ENCODE measurements around the gene ARID4A.

Gene ARID4A

GRCh38 chr14:58309086-58309485 is 10.7 kb downstream of the ARID4A start:
- no peak overlapping the region for H3K27ac ChIP-seq (replicated peaks; ENCODE audit: low read length)
- no peaks in the 10 kb centered on the region for H3K79me1 ChIP-seq (ENCODE audit: low read depth, low read length)
- WGBS, 2 donors (ENCODE audit: extremely low coverage in 2 of 2, insufficient read length in 2 of 2, insufficient replicate concordance in 1 of 2) = no CpG with 5 or more reads among the region's 2 CpGs
- no peak overlapping the region for H3K18ac ChIP-seq (ENCODE audit: low read length)
- H3K36me3 ChIP-seq (replicated peaks in 1 of 2; ENCODE audit: control insufficient read depth in 2 of 2, insufficient read depth in 2 of 2, low read length in 2 of 2) = peaks cover 2 to 81% of the 10 kb centered on the region in 2 donors
- H2AK5ac ChIP-seq (ENCODE audit: low read depth, low read length) = no peak overlapping the region
- no peaks in the 10 kb centered on the region for H3K9me3 ChIP-seq (replicated peaks in 1 of 2; ENCODE audit: control insufficient read depth in 2 of 2, insufficient read depth in 1 of 2, low read depth in 1 of 2, low read length in 2 of 2)
- no peak overlapping the region for H2BK5ac ChIP-seq (ENCODE audit: low read length)
- no peak overlapping the region for H2AFZ ChIP-seq (ENCODE audit: low read length)
- no peak for DNase-seq (ENCODE audit: low spot score)
- H2BK12ac ChIP-seq (ENCODE audit: low read length) = no peak overlapping the region
- no peaks in the 10 kb centered on the region for H3K4me1 ChIP-seq (ENCODE audit: control insufficient read depth in 2 of 2, insufficient read depth in 1 of 2, low read depth in 1 of 2, low read length in 2 of 2)
- H2BK15ac ChIP-seq (ENCODE audit: low read length) = no peak overlapping the region
- H3K23ac ChIP-seq (ENCODE audit: low read depth, low read length, poor library complexity) = no peak overlapping the region
- H3K4ac ChIP-seq (ENCODE audit: low read length) = no peak overlapping the region
- H3K4me2 ChIP-seq (ENCODE audit: insufficient read depth, low read length, poor library complexity, severe bottlenecking) = no peak overlapping the region
- H4K91ac ChIP-seq (ENCODE audit: low read depth, low read length, poor library complexity) = no peak overlapping the region
- no peak overlapping the region for H3K4me3 ChIP-seq (ENCODE audit: low read length in 2 of 2)
- no peak overlapping the region for H3K14ac ChIP-seq (ENCODE audit: low read length)
- no peaks in the 10 kb centered on the region for H3K27me3 ChIP-seq (ENCODE audit: control insufficient read depth in 3 of 3, insufficient read depth in 3 of 3, low read depth in 1 of 3, low read length in 3 of 3)
- H4K8ac ChIP-seq (ENCODE audit: low read depth, low read length) = no peak overlapping the region
- no peak overlapping the region for H3K9ac ChIP-seq (ENCODE audit: low read depth, low read length, poor library complexity)
- H2BK120ac ChIP-seq (ENCODE audit: low read depth, low read length) = no peak overlapping the region

- no peak overlapping the region for H4K91ac ChIP-seq (ENCODE audit: low read depth, low read length, poor library complexity)
- no peak overlapping the region for H3K4me2 ChIP-seq (ENCODE audit: insufficient read depth, low read length, poor library complexity, severe bottlenecking)
- peaks cover 2 to 79% of the 10 kb centered on the region in 2 donors for H3K36me3 ChIP-seq (replicated peaks in 1 of 2; ENCODE audit: control insufficient read depth in 2 of 2, insufficient read depth in 2 of 2, low read length in 2 of 2)
- no peak overlapping the region for H3K9ac ChIP-seq (ENCODE audit: low read depth, low read length, poor library complexity)
- H3K79me1 ChIP-seq (ENCODE audit: low read depth, low read length) = no peaks in the 10 kb centered on the region
- no peak overlapping the region for H3K18ac ChIP-seq (ENCODE audit: low read length)
- no peak overlapping the region for H4K8ac ChIP-seq (ENCODE audit: low read depth, low read length)
- no peak overlapping the region for H2BK120ac ChIP-seq (ENCODE audit: low read depth, low read length)
- H2BK5ac ChIP-seq (ENCODE audit: low read length) = no peak overlapping the region
- H3K4me3 ChIP-seq (ENCODE audit: low read length in 2 of 2) = no peak overlapping the region
- no peak for DNase-seq (ENCODE audit: low spot score)
- no CpG with 5 or more reads among the region's 1 CpG for WGBS, 2 donors (ENCODE audit: extremely low coverage in 2 of 2, insufficient read length in 2 of 2, insufficient replicate concordance in 1 of 2)
- no peak overlapping the region for H2AK5ac ChIP-seq (ENCODE audit: low read depth, low read length)
- no peak overlapping the region for H3K4ac ChIP-seq (ENCODE audit: low read length)
- H3K23ac ChIP-seq (ENCODE audit: low read depth, low read length, poor library complexity) = no peak overlapping the region
- H3K27ac ChIP-seq (replicated peaks; ENCODE audit: low read length) = no peak overlapping the region
- no peaks in the 10 kb centered on the region for H3K27me3 ChIP-seq (ENCODE audit: control insufficient read depth in 3 of 3, insufficient read depth in 3 of 3, low read depth in 1 of 3, low read length in 3 of 3)
- H2BK15ac ChIP-seq (ENCODE audit: low read length) = no peak overlapping the region
- H2BK12ac ChIP-seq (ENCODE audit: low read length) = no peak overlapping the region
- H2AFZ ChIP-seq (ENCODE audit: low read length) = no peak overlapping the region
- H3K4me1 ChIP-seq (ENCODE audit: control insufficient read depth in 2 of 2, insufficient read depth in 1 of 2, low read depth in 1 of 2, low read length in 2 of 2) = no peaks in the 10 kb centered on the region
- H3K9me3 ChIP-seq (replicated peaks in 1 of 2; ENCODE audit: control insufficient read depth in 2 of 2, insufficient read depth in 1 of 2, low read depth in 1 of 2, low read length in 2 of 2) = no peaks in the 10 kb centered on the region
- no peak overlapping the region for H3K14ac ChIP-seq (ENCODE audit: low read length)
Observed at GRCh38 chr14:58313699-58314098, 15.3 kb downstream of the ARID4A start.

DNA sequence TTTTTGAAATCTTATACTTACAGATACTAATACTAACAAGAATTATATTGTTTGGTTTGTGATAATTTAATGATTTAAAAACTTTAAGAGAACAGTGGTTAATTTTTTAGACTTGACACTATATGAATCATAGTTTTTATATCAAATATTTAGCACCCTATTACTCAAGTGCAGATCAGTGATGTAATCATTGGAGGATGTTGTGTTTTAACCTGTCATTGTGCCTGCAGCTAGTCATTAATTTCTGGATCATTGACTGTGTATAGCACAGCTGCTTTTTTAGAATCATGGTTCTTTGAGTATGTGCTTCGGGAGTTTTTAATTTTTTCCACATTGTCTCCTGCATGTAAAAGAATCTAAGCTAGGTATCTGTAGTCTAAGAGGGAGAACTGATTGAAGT is 17.3 kb downstream of the ARID4A start:
- Histone ChIP-seq H3K9me3 (replicated peaks in 1 of 2; ENCODE audit: control insufficient read depth in 2 of 2, insufficient read depth in 1 of 2, low read depth in 1 of 2, low read length in 2 of 2) (no peaks in the 10 kb centered on the region), H3K27ac (replicated peaks; ENCODE audit: low read length) (no peak overlapping the region), H3K18ac (ENCODE audit: low read length) (no peak overlapping the region), H2BK120ac (ENCODE audit: low read depth, low read length) (no peak overlapping the region), H3K79me1 (ENCODE audit: low read depth, low read length) (no peaks in the 10 kb centered on the region), H2BK5ac (ENCODE audit: low read length) (no peak overlapping the region), H3K36me3 (replicated peaks in 1 of 2; ENCODE audit: control insufficient read depth in 2 of 2, insufficient read depth in 2 of 2, low read length in 2 of 2) (peaks cover 3 to 76% of the 10 kb centered on the region in 2 donors), H3K14ac (ENCODE audit: low read length) (no peak overlapping the region), H3K27me3 (ENCODE audit: control insufficient read depth in 3 of 3, insufficient read depth in 3 of 3, low read depth in 1 of 3, low read length in 3 of 3) (no peaks in the 10 kb centered on the region), H3K23ac (ENCODE audit: low read depth, low read length, poor library complexity) (no peak overlapping the region), H3K4me1 (ENCODE audit: control insufficient read depth in 2 of 2, insufficient read depth in 1 of 2, low read depth in 1 of 2, low read length in 2 of 2) (no peaks in the 10 kb centered on the region), H3K9ac (ENCODE audit: low read depth, low read length, poor library complexity) (no peak overlapping the region), H3K4ac (ENCODE audit: low read length) (no peak overlapping the region), H2BK12ac (ENCODE audit: low read length) (no peak overlapping the region), H4K8ac (ENCODE audit: low read depth, low read length) (no peak overlapping the region), H2AK5ac (ENCODE audit: low read depth, low read length) (no peak overlapping the region), H2BK15ac (ENCODE audit: low read length) (no peak overlapping the region), H3K4me2 (ENCODE audit: insufficient read depth, low read length, poor library complexity, severe bottlenecking) (no peak overlapping the region), H4K91ac (ENCODE audit: low read depth, low read length, poor library complexity) (no peak overlapping the region), H3K4me3 (ENCODE audit: low read length in 2 of 2) (no peak overlapping the region), H2AFZ (ENCODE audit: low read length) (no peak overlapping the region)
- no peak for DNase-seq (ENCODE audit: low spot score)
- WGBS, 2 donors (ENCODE audit: extremely low coverage in 2 of 2, insufficient read length in 2 of 2, insufficient replicate concordance in 1 of 2) = no CpG with 5 or more reads among the region's 1 CpG

DNA sequence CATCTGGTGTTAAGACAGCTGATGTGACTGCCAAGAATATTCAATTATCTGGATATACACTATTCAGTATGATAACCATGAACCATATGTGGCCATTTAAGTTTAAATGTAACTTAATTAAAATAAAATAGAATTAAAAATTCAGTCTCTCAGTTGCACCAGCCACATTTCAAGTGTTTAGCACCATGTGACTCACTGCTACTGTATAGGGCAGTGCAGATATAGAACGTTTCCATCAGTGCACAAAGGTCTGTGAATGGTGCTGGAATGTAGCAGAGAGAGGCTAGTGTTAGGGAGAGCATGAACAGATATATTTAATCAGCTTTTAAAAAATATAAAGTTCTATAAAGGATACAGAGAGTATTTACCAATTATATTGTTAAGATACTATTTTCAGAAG is 28.7 kb downstream of the ARID4A start:
- Histone ChIP-seq H3K4me2 (ENCODE audit: insufficient read depth, low read length, poor library complexity, severe bottlenecking) (no peak overlapping the region), H3K79me1 (ENCODE audit: low read depth, low read length) (no peaks in the 10 kb centered on the region), H2BK15ac (ENCODE audit: low read length) (no peak overlapping the region), H2AFZ (ENCODE audit: low read length) (no peak overlapping the region), H3K9me3 (replicated peaks in 1 of 2; ENCODE audit: control insufficient read depth in 2 of 2, insufficient read depth in 1 of 2, low read depth in 1 of 2, low read length in 2 of 2) (no peaks in the 10 kb centered on the region), H3K27me3 (ENCODE audit: control insufficient read depth in 3 of 3, insufficient read depth in 3 of 3, low read depth in 1 of 3, low read length in 3 of 3) (no peaks in the 10 kb centered on the region), H3K4me1 (ENCODE audit: control insufficient read depth in 2 of 2, insufficient read depth in 1 of 2, low read depth in 1 of 2, low read length in 2 of 2) (peaks cover 2 to 4% of the 10 kb centered on the region in 2 donors), H3K23ac (ENCODE audit: low read depth, low read length, poor library complexity) (no peak overlapping the region), H3K9ac (ENCODE audit: low read depth, low read length, poor library complexity) (no peak overlapping the region), H3K14ac (ENCODE audit: low read length) (no peak overlapping the region), H2BK120ac (ENCODE audit: low read depth, low read length) (no peak overlapping the region), H3K36me3 (replicated peaks in 1 of 2; ENCODE audit: control insufficient read depth in 2 of 2, insufficient read depth in 2 of 2, low read length in 2 of 2) (peaks cover 8 to 83% of the 10 kb centered on the region in 2 donors), H3K4ac (ENCODE audit: low read length) (no peak overlapping the region), H4K91ac (ENCODE audit: low read depth, low read length, poor library complexity) (no peak overlapping the region), H4K8ac (ENCODE audit: low read depth, low read length) (no peak overlapping the region), H3K18ac (ENCODE audit: low read length) (no peak overlapping the region), H3K27ac (replicated peaks; ENCODE audit: low read length) (no peak overlapping the region), H2AK5ac (ENCODE audit: low read depth, low read length) (no peak overlapping the region), H3K4me3 (ENCODE audit: low read length in 2 of 2) (no peak overlapping the region), H2BK12ac (ENCODE audit: low read length) (no peak overlapping the region), H2BK5ac (ENCODE audit: low read length) (no peak overlapping the region)
- WGBS, 2 donors (ENCODE audit: extremely low coverage in 2 of 2, insufficient read length in 2 of 2, insufficient replicate concordance in 1 of 2) = no CpG with 5 or more reads among the region's 1 CpG
- no peak for DNase-seq (ENCODE audit: low spot score)
